GM18526 (cell line): ENCODE measurements around the gene CHL1.

Experiments used
- POLR2A ChIP-seq: IDR thresholded peaks from 3 replicates; pipeline ENCODE4 v1.6.1; 2011; ENCODE audit not compliant: insufficient read length; ENCODE audit errors: extremely low read depth

Gene CHL1

DNA sequence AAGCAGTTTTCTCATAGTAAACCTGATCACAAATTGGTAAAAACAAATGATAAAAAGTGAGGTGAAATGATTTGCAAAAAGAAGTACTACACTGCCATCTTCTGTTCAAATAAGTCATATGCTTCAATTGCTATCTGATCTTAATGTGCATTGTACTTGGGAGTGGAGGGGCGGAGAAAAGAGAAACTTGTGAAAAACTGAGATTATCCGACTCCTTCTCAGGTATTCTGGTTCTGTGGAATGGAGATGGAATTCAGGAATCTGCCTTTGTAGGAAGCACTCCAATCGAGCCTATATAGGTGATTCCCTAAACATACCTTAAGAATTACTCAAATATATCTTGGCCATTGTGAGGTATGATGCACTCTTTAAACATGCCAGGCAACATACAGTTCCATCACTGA, 180.6 kb downstream of the CHL1 start:
- no peak for TF ChIP-seq POLR2A

DNA sequence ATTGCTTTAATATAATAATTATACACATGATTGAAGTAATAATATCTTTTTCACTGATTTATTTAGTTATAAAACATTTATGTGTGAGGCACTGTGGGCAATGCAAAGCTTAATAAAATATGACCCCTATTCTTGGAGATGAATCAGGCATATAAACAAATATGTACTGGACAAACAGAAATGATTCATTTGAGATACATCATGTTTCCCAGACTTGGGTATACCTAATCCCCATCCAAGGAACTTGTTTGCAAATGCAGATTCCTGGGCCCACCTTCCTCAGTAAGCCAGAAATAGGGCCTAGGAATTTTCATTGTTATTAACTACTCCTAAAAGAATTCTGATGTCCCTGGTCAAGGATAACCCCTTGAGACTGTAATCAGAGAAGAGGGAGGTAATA, 184.2 kb downstream of the CHL1 start:
- TF ChIP-seq POLR2A, result no peak

DNA sequence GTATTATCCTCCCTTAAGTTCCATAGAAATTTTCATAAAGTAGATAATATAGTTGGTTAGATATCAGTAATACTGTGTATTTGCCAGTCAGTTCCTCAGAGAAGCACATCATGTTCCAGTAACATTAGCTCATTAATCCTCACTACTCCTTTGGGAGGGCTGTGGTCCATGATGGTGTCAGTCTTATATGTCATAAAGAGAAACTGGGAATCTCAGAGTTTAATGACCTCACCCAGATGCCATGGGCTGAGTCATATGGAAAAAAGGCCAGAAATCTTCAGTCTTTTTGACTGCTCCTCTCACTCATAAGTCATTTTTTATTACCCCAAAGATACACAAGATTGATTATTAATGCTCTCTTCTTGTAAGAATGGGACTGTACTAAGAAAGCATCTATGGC, 188.6 kb downstream of the CHL1 start:
- no peak for TF ChIP-seq POLR2A

GRCh38 chr3:394775-395174, 198.2 kb downstream of the CHL1 start:
- TF ChIP-seq POLR2A, result no peak

- TF ChIP-seq POLR2A, result no peak
These were observed 199.7 kb downstream of the CHL1 start for GRCh38 chr3:396293-396692.

- no peak for TF ChIP-seq POLR2A
These were observed 203.1 kb downstream of the CHL1 start for GRCh38 chr3:399647-400046.

DNA sequence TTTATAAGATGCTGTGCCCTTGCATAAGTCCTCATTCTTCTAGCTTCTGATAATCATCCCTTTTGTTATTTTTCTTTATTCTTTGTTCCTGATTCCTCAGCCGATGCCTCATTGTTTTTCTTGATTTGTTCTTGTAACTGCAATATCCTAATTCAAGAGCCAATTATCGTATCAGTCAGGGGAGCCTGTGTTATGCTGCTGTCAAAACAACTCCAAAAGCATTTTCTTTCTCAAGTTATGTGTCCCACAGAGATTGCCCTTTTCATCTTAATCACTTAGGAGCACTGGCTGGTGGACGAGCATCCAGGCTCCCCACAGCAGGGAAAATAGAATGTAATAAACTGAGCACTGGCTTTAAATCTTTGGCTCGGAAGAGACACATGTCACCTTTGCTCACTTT, 207.3 kb downstream of the CHL1 start:
- TF ChIP-seq POLR2A, result no peak

GRCh38 chr3:409011-409410, 212.4 kb downstream of the CHL1 start:
- no peak for TF ChIP-seq POLR2A

DNA sequence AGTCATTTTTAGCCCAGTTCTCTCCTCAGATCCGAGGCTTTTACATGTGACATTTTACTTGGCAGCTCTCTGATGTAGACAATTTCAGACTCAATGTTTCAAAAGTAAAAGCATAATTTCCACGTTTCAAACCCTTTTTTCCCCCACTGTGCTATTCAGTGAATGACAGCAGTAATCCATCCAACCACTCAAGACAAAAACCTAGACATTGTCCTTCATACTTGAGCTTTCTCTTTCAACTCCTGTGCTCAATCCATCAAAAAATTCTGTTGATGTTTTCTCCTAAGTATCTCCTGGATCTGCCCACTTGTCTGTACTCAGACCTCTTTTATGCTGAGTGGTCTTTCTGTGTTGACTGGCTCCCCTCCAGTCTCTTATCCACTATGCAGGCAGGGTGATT, 214.7 kb downstream of the CHL1 start:
- TF ChIP-seq POLR2A, result no peak

- TF ChIP-seq POLR2A, result no peak
These were observed 217.5 kb downstream of the CHL1 start for GRCh38 chr3:414063-414462.

DNA sequence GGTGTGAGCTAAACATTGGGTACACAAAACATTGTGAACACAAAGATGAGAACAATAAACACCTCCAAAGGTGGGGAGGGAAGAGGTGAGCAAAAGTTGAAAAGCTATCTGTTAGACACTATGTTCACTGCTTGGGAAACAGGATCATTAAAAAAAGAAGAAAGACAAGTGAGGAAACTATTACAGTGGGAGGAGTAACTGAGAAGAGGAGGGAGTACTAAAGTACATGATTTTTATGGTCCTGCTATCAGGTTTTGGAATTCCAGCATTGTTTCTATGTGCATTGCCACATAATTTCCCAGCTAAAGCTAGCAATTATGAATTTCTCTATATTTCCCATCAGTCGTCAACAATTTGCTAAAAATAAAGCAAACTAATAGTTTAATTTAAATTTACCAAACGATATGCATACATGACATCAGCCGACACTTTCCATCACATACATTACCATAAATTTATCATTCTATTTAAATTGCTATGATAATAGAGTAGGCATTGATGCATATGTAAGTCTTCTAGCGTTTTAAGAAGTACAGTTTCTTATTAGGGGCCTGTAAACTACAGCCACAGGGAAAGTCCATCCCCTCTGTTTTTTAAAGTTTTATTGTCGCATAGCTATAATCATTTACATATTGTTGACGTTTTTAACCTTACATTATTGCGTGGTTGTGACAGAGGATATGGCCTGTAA, 221.8 kb downstream of the CHL1 start:
- TF ChIP-seq POLR2A, result no peak

- no peak for TF ChIP-seq POLR2A
These were observed 224.0 kb downstream of the CHL1 start for GRCh38 chr3:420584-420983.

GRCh38 chr3:425079-425478, 228.5 kb downstream of the CHL1 start:
- no peak for TF ChIP-seq POLR2A

- TF ChIP-seq POLR2A, result no peak
These were observed 229.5 kb downstream of the CHL1 start for GRCh38 chr3:426072-426471.

GRCh38 chr3:427128-427527, 230.6 kb downstream of the CHL1 start:
- TF ChIP-seq POLR2A, result no peak

- TF ChIP-seq POLR2A, result no peak
These were observed 233.6 kb downstream of the CHL1 start for GRCh38 chr3:430186-430585.

GRCh38 chr3:435161-435560, 238.6 kb downstream of the CHL1 start:
- no peak for TF ChIP-seq POLR2A
